DMS 273 (cell line): ENCODE measurements around the gene SACS.
A peak's percentile ranks its signal among the peaks of the same experiment; 100 is the strongest.
"Not testable (repeated sequence)": the region's sequence is repeated elsewhere in the genome, so short reads cannot be mapped to it uniquely, and the experiment has no call there.

Source experiments
- DNase-seq: peaks from one replicate; lab custom pipeline; 2025; ENCODE audit not compliant: unreplicated experiment; lab: John Stamatoyannopoulos, UW

SACS gene

GRCh38 chr13:23314837-23315236 lies 118.7 kb downstream of the SACS start:
- not testable (repeated sequence) for DNase-seq

- DNase-seq, result no peak
Observed at GRCh38 chr13:23292586-23292985, 140.9 kb downstream of the SACS start.

- peak; percentile 3 for DNase-seq
Observed at GRCh38 chr13:23289917-23290357, 143.6 kb downstream of the SACS start.

GRCh38 chr13:23288995-23289394 lies 144.5 kb downstream of the SACS start:
- no peak for DNase-seq

GRCh38 chr13:23288564-23288963 lies 144.9 kb downstream of the SACS start:
- DNase-seq, result no peak

- DNase-seq, result no peak
Observed at GRCh38 chr13:23279321-23279720, 154.2 kb downstream of the SACS start.
